Measurements from ENCODE around the gene HES4.

The HES4 gene

GRCh38 chr1:972726-973458 is 27.0 kb downstream of the HES4 start:
- no peak for TF ChIP-seq CTCF (conservative IDR thresholded peaks at IDR 0.05; ENCODE audit: low read depth)
- CTCF ChIA-PET = no interaction called here
- POLR2A ChIA-PET (ENCODE audit: low non-redundant PET) = no interaction called here
- DNase-seq (ENCODE audit: low spot score) = no peak
- H3K27ac ChIP-seq = no peak overlapping the region

GRCh38 chr1:971751-972506 is 28.0 kb downstream of the HES4 start:
- H3K27ac ChIP-seq = no peak overlapping the region
- no peak for DNase-seq (ENCODE audit: low spot score)
- ChIA-PET CTCF (interaction anchor here (0.9 kb wide), 1 partner anchor 30 kb away, joined by 4 read pairs; no protein-coding TSS in a partner anchor), POLR2A (ENCODE audit: low non-redundant PET) (no interaction called here)
- no peak for TF ChIP-seq CTCF (conservative IDR thresholded peaks at IDR 0.05; ENCODE audit: low read depth)

GRCh38 chr1:970973-971730 is 28.7 kb downstream of the HES4 start:
- POLR2A ChIA-PET (ENCODE audit: low non-redundant PET) = no interaction called here
- CTCF ChIA-PET = no interaction called here
- TF ChIP-seq CTCF (conservative IDR thresholded peaks at IDR 0.05; ENCODE audit: low read depth) = no peak
- DNase-seq (ENCODE audit: low spot score) = no peak
- H3K27ac ChIP-seq = no peak overlapping the region

- TF ChIP-seq CTCF (conservative IDR thresholded peaks at IDR 0.05; ENCODE audit: low read depth) = no peak
- DNase-seq (ENCODE audit: low spot score) = no peak
- H3K27ac ChIP-seq = no peak overlapping the region
- POLR2A ChIA-PET (ENCODE audit: low non-redundant PET) = no interaction called here
- CTCF ChIA-PET = no interaction called here
Observed at GRCh38 chr1:970242-970972, 29.5 kb downstream of the HES4 start.

GRCh38 chr1:969260-969855 is 30.5 kb downstream of the HES4 start:
- DNase-seq (ENCODE audit: low spot score) = no peak
- CTCF ChIA-PET = no interaction called here
- POLR2A ChIA-PET (ENCODE audit: low non-redundant PET) = no interaction called here

More at GRCh38 chr1:969260-969855, 30.5 kb downstream of the HES4 start:
- no peak for TF ChIP-seq CTCF (conservative IDR thresholded peaks at IDR 0.05; ENCODE audit: low read depth)
- no peak overlapping the region for H3K27ac ChIP-seq
